HTR-8/SVneo (cell line): ENCODE data around the gene POFUT2.
A peak's percentile ranks its signal among the peaks of the same experiment; 100 is the strongest.

ENCODE experiments used
- DNase-seq: peaks from one replicate; pipeline ENCODE4 v3.0.0; 2011; ENCODE audit warnings: low spot score, mixed read lengths; ENCODE audit not compliant: insufficient read length
- FAIRE-seq: peaks from 2 replicates; lab custom pipeline; 2011; peaks lifted over from hg19 to GRCh38; lab: Jason Lieb, UNC

POFUT2 gene

GRCh38 chr21:45287438-45288391 is at the start of gene POFUT2:
Gene POFUT2 (minus strand): TSS chr21:45287895. CDS start chr21:45287871, 24 bp downstream.
- FAIRE-seq: peak; percentile 98
- DNase-seq: peak; percentile 98

- FAIRE-seq (no peak), DNase-seq (no peak)
These were observed 49.2 kb upstream of the POFUT2 start for GRCh38 chr21:45336870-45337269.

- no peak for DNase-seq
- FAIRE-seq: no peak
These were observed 48.8 kb upstream of the POFUT2 start for GRCh38 chr21:45336535-45336810.

GRCh38 chr21:45335761-45336534 is 48.3 kb upstream of the POFUT2 start:
- DNase-seq (no peak), FAIRE-seq (no peak)

- DNase-seq (no peak), FAIRE-seq (no peak)
These were observed 47.6 kb upstream of the POFUT2 start for GRCh38 chr21:45335151-45335760.

- no peak for DNase-seq
These were observed 46.9 kb upstream of the POFUT2 start for GRCh38 chr21:45334591-45335081.

GRCh38 chr21:45334134-45334533 is 46.4 kb upstream of the POFUT2 start:
- DNase-seq (no peak), FAIRE-seq (no peak)

More at GRCh38 chr21:45334591-45335081, 46.9 kb upstream of the POFUT2 start:
- no peak for FAIRE-seq

- no peak for FAIRE-seq
- DNase-seq: no peak
These were observed 46.0 kb upstream of the POFUT2 start for GRCh38 chr21:45333583-45334121.

- DNase-seq (no peak), FAIRE-seq (no peak)
These were observed 45.4 kb upstream of the POFUT2 start for GRCh38 chr21:45332981-45333582.

- DNase-seq (no peak), FAIRE-seq (peak; percentile 97)
These were observed 44.7 kb upstream of the POFUT2 start for GRCh38 chr21:45332415-45332814.

GRCh38 chr21:45331531-45332147 is 43.9 kb upstream of the POFUT2 start:
- FAIRE-seq (peak; percentile 66), DNase-seq (no peak)

GRCh38 chr21:45330851-45331261 is 43.2 kb upstream of the POFUT2 start:
- no peak for DNase-seq
- no peak for FAIRE-seq

- peak; percentile 87 for DNase-seq
- FAIRE-seq: peak; percentile 90
These were observed 42.5 kb upstream of the POFUT2 start for GRCh38 chr21:45330075-45330781.

- FAIRE-seq (peak; percentile 20), DNase-seq (peak; percentile 39)
These were observed 41.8 kb upstream of the POFUT2 start for GRCh38 chr21:45329261-45330074.

GRCh38 chr21:45328198-45329091 is 40.8 kb upstream of the POFUT2 start:
- FAIRE-seq: peak; percentile 9
- DNase-seq: no peak

GRCh38 chr21:45327441-45328197 is 39.9 kb upstream of the POFUT2 start:
- no peak for DNase-seq
- no peak for FAIRE-seq
